ENCODE data around the gene HOXB3. TPM values are rescaled to one million over a fixed set of nuclear protein-coding genes. Genes with fewer than 3 reads are reported as not detected.

The HOXB3 gene
- total and polyA plus RNA-seq, 10 donors: 3.6 to 23.1 (median 8.8) TPM

GRCh38 chr17:48550502-48551213 is 39.4 kb downstream of the HOXB3 start:
- peaks cover 0 to 50% (median 11%) of the 10 kb centered on the region in 6 donors for H3K4me1 ChIP-seq
- TF ChIP-seq CTCF (IDR thresholded peaks at IDR 0.05 in 8 of 11, conservative IDR thresholded peaks at IDR 0.05 in 3 of 11): no peak
- TF ChIP-seq POLR2AphosphoS5 (IDR thresholded peaks at IDR 0.05): peak in 1 of 3 donors; percentile 5
- peaks cover 0 to 46% (median 2%) of the 10 kb centered on the region in 7 donors for H3K27me3 ChIP-seq (replicated peaks in 1 of 7)
- H3K36me3 ChIP-seq: peaks cover 0 to 17% (median 0%) of the 10 kb centered on the region in 6 donors
- 79 to 90% (median 89%) methylated on average over 55 to 70 of the region's 70 CpGs for WGBS, 5 donors
- H3K4me3 ChIP-seq: peak overlapping the region in 1 of 8 donors; percentile 7
- intact Hi-C loops (cut with DNase I; ENCODE audit: low total_unique reads): no loop called here
- no peaks in the 10 kb centered on the region for H3K9me3 ChIP-seq
- DNase-seq: no peak
- H3K27ac ChIP-seq: peak overlapping the region in 6 of 8 donors; percentile 46 to 94 (median 76)

- H3K4me1 ChIP-seq: peaks cover 0 to 52% (median 11%) of the 10 kb centered on the region in 6 donors
- TF ChIP-seq POLR2A (IDR thresholded peaks at IDR 0.05) (no peak), CTCF (IDR thresholded peaks at IDR 0.05 in 8 of 11, conservative IDR thresholded peaks at IDR 0.05 in 3 of 11) (no peak), POLR2AphosphoS5 (IDR thresholded peaks at IDR 0.05) (no peak)
- no peak for DNase-seq
- peaks cover 0 to 17% (median 0%) of the 10 kb centered on the region in 6 donors for H3K36me3 ChIP-seq
- no peaks in the 10 kb centered on the region for H3K9me3 ChIP-seq
- WGBS, 5 donors: 81 to 90% (median 88%) methylated on average over 18 of the region's 18 CpGs
- H3K27ac ChIP-seq: peak overlapping the region in 6 of 8 donors; percentile 46 to 94 (median 76)
- peak overlapping the region in 1 of 8 donors; percentile 7 for H3K4me3 ChIP-seq
- intact Hi-C loops (cut with DNase I; ENCODE audit: low total_unique reads): no loop called here
- H3K27me3 ChIP-seq (replicated peaks in 1 of 7): peaks cover 0 to 46% (median 0%) of the 10 kb centered on the region in 7 donors
Observed at GRCh38 chr17:48549914-48550501, 40.0 kb downstream of the HOXB3 start.

GRCh38 chr17:48549281-48549630 is 40.8 kb downstream of the HOXB3 start:
- Histone ChIP-seq H3K36me3 (peaks cover 0 to 17% (median 0%) of the 10 kb centered on the region in 6 donors), H3K9me3 (no peaks in the 10 kb centered on the region), H3K4me3 (no peak overlapping the region), H3K4me1 (peaks cover 0 to 59% (median 16%) of the 10 kb centered on the region in 6 donors), H3K27me3 (replicated peaks in 1 of 7) (peaks cover 0 to 46% (median 5%) of the 10 kb centered on the region in 7 donors), H3K27ac (peak overlapping the region in 7 of 8 donors; percentile 57 to 94 (median 88))
- intact Hi-C loops (cut with DNase I; ENCODE audit: low total_unique reads): no loop called here
- no peak for TF ChIP-seq POLR2A (IDR thresholded peaks at IDR 0.05)
- TF ChIP-seq CTCF (IDR thresholded peaks at IDR 0.05 in 8 of 11, conservative IDR thresholded peaks at IDR 0.05 in 3 of 11): no peak
- TF ChIP-seq POLR2AphosphoS5 (IDR thresholded peaks at IDR 0.05): no peak
- DNase-seq: no peak
- 69 to 80% (median 73%) methylated on average over 3 of the region's 3 CpGs for WGBS, 5 donors

Measured in spleen (tissue), 11 donors.